Thymus (tissue), 11 donors: ENCODE results near the gene CGN. TPM values are rescaled to one million over a fixed set of nuclear protein-coding genes. Genes with fewer than 3 reads are reported as not detected.

Experiments
- DNase-seq, 9 donors: peaks; one replicate each; pipeline ENCODE4 v3.0.0-alpha.2; 2013; ENCODE audit warnings: low spot score in 9 of 9, low read depth in 6 of 9, missing footprints in 1 of 9
- H3K27ac ChIP-seq, 2 donors: one replicate each; pipeline ENCODE4 v1.5.1; 2013; ENCODE audit warnings: control low read depth in 1 of 2, low read depth in 1 of 2, low read length in 1 of 2, mild to moderate bottlenecking in 1 of 2, moderate library complexity in 1 of 2
- H3K27me3 ChIP-seq, 2 donors: one replicate each; pipeline ENCODE4 v1.5.1; 2013; ENCODE audit warnings: low read length in 1 of 2; ENCODE audit not compliant: control insufficient read depth in 2 of 2, insufficient read depth in 1 of 2
- H3K36me3 ChIP-seq, 2 donors: one replicate each; pipeline ENCODE4 v1.5.1; 2013; ENCODE audit warnings: low read length in 1 of 2, mild to moderate bottlenecking in 1 of 2, moderate library complexity in 1 of 2; ENCODE audit not compliant: control insufficient read depth in 2 of 2, insufficient read depth in 2 of 2
- H3K4me1 ChIP-seq, 2 donors: one replicate each; pipeline ENCODE4 v1.5.1; 2013; ENCODE audit warnings: low read length in 2 of 2; ENCODE audit not compliant: control insufficient read depth in 2 of 2, insufficient read depth in 2 of 2
- H3K4me3 ChIP-seq, 2 donors: one replicate each; pipeline ENCODE4 v1.5.1; 2013; ENCODE audit warnings: low read length in 2 of 2, control low read depth in 1 of 2, mild to moderate bottlenecking in 1 of 2
- H3K9me3 ChIP-seq, 2 donors: one replicate each; pipeline ENCODE4 v1.5.1; 2013; ENCODE audit warnings: low read length in 1 of 2, mild to moderate bottlenecking in 1 of 2; ENCODE audit not compliant: control insufficient read depth in 2 of 2, insufficient read depth in 1 of 2
- WGBS: extraction: QIAGEN DNeasy Blood & Tissue Kit; methylation state at CpG from one replicate; pipeline ENCODE4 v1.1.7; 2013; 5-methylcytosine and 5-hydroxymethylcytosine counted together
- polyA plus RNA-seq: library from polyadenylated mRNA; stranded (reverse); fragments of 200-250 nt; gene quantifications from one replicate; pipeline ENCODE4 v1.2.3, GENCODE V29; 2013
- total RNA-seq: library from RNA; stranded (reverse); fragments of 120-200 nt; gene quantifications from one replicate; pipeline ENCODE4 v1.2.4, GENCODE V29; 2013
- donor health status: healthy.

The CGN gene
- total and polyA plus RNA-seq, 2 donors = 0.90 to 2.8 TPM

DNA sequence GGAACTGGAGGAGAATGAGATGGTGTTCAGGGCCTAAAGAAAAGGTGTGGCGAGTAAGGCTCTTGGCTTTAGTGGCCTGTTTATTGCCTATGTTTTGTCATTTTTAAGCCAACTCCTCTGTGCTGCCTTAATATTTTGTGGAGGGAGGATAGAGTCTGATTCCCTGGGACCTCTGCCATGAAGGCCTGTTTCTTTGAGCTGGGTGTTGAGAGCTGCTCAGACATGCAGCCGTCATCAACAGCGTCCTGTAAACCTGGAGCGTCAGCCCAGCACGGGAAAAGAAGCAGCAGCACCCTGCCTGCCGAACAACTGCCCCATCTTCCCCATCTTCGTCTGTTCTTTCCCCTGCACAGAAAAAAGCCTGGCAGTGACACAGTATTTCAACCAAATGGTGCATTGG, 73.6 kb downstream of the CGN start:
- Histone ChIP-seq H3K27me3 (no peaks in the 10 kb centered on the region), H3K27ac (peak overlapping the region in 1 of 2 donors; percentile 38), H3K4me1 (no peaks in the 10 kb centered on the region), H3K36me3 (no peaks in the 10 kb centered on the region), H3K4me3 (no peak overlapping the region), H3K9me3 (no peaks in the 10 kb centered on the region)
- 91% methylated on average over 7 of the region's 7 CpGs for WGBS
- no peak for DNase-seq

GRCh38 chr1:151585622-151586021, 74.4 kb downstream of the CGN start:
- Histone ChIP-seq H3K27me3 (no peaks in the 10 kb centered on the region), H3K4me1 (no peaks in the 10 kb centered on the region), H3K4me3 (no peak overlapping the region), H3K36me3 (no peaks in the 10 kb centered on the region), H3K9me3 (no peaks in the 10 kb centered on the region), H3K27ac (no peak overlapping the region)
- no peak for DNase-seq
- 47% methylated on average over 1 of the region's 1 CpG for WGBS

Other genes starting within 250 kb of the CGN start
- 9.8 TPM for gene ZNF687, start 229.1 kb upstream of the CGN start, total RNA-seq
- 11.1 TPM for gene ZNF687, start 229.1 kb upstream of the CGN start, polyA plus RNA-seq
- gene PI4KB, start 184.0 kb upstream of the CGN start, total RNA-seq = 29.0 TPM
- gene PI4KB, start 184.0 kb upstream of the CGN start, polyA plus RNA-seq = 31.8 TPM
- gene RFX5, start 164.1 kb upstream of the CGN start, total RNA-seq = 89.4 TPM
- gene RFX5, start 164.1 kb upstream of the CGN start, polyA plus RNA-seq = 32.9 TPM
- 6.1 TPM for gene SELENBP1, start 138.7 kb upstream of the CGN start, total RNA-seq
- gene SELENBP1, start 138.7 kb upstream of the CGN start, polyA plus RNA-seq = 6.4 TPM
- 345 TPM for gene PSMB4, start 111.8 kb upstream of the CGN start, total RNA-seq
- gene PSMB4, start 111.8 kb upstream of the CGN start, polyA plus RNA-seq = 371 TPM
- 18.5 TPM for gene POGZ, start 51.9 kb upstream of the CGN start, total RNA-seq
- gene POGZ, start 51.9 kb upstream of the CGN start, polyA plus RNA-seq = 33.5 TPM
- 2.1 TPM for gene TUFT1, start 28.9 kb downstream of the CGN start, total RNA-seq
- 6.9 TPM for gene TUFT1, start 28.9 kb downstream of the CGN start, polyA plus RNA-seq
- 9.2 TPM for gene SNX27, start 100.7 kb downstream of the CGN start, total RNA-seq
- gene SNX27, start 100.7 kb downstream of the CGN start, polyA plus RNA-seq = 6.5 TPM
- gene CELF3, start 205.4 kb downstream of the CGN start, total RNA-seq = 0.05 TPM
- 0.18 TPM for gene CELF3, start 205.4 kb downstream of the CGN start, polyA plus RNA-seq
- gene RIIAD1, start 210.1 kb downstream of the CGN start, total RNA-seq = not detected
- 0.21 TPM for gene RIIAD1, start 210.1 kb downstream of the CGN start, polyA plus RNA-seq